Esophagus muscularis mucosa (tissue), 4 donors: ENCODE measurements around the gene JPH2. TPM values are rescaled to one million over a fixed set of nuclear protein-coding genes. Genes with fewer than 3 reads are reported as not detected.

ENCODE experiments used
- DNase-seq: peaks from one replicate; pipeline ENCODE4 v3.0.0-alpha.2; 2017; ENCODE audit errors: extremely low spot score
- H3K27ac ChIP-seq, 4 donors: fragments of 200-600 bp; sonication (generic); replicated peaks in 1 of 4; 1 replicate in 3 of 4; 2 replicates in 1 of 4; pipeline ENCODE4 v1.5.1; 2016 to 2019; ENCODE audit warnings: mild to moderate bottlenecking in 1 of 4
- H3K27me3 ChIP-seq, 4 donors: fragments of 200-600 bp; sonication (generic); one replicate each; pipeline versions ENCODE4 v1.5.1 to v1.6.0; 2016 to 2019
- H3K36me3 ChIP-seq, 4 donors: fragments of 200-600 bp; sonication (generic); one replicate each; pipeline ENCODE4 v1.5.1; 2016 to 2019
- H3K4me1 ChIP-seq, 4 donors: fragments of 200-600 bp; sonication (generic); one replicate each; pipeline ENCODE4 v1.5.1; 2016 to 2019
- H3K4me3 ChIP-seq, 4 donors: fragments of 200-600 bp; sonication (generic); 1 replicate in 2 of 4; 2 replicates in 2 of 4; pipeline ENCODE4 v1.5.1; 2016 to 2019; ENCODE audit warnings: mild to moderate bottlenecking in 4 of 4, moderate library complexity in 1 of 4
- H3K9me3 ChIP-seq, 4 donors: fragments of 200-600 bp; sonication (generic); 1 replicate in 3 of 4; 2 replicates in 1 of 4; pipeline ENCODE4 v1.5.1; 2016 to 2019
- CTCF ChIP-seq, 3 experiments: fragments of 200-600 bp in 2 of 3; fragments of 450-650 bp in 1 of 3; sonication (generic) in 2 of 3; IDR thresholded peaks; one replicate each; pipeline ENCODE4 v1.5.1; 2017 to 2019; ENCODE audit warnings: antibody characterized with exemption in 3 of 3, mild to moderate bottlenecking in 2 of 3, moderate library complexity in 1 of 3
- EP300 ChIP-seq: sonication (generic); formaldehyde crosslinking; IDR thresholded peaks from one replicate; pipeline ENCODE4 v1.6.1; 2017; ENCODE audit warnings: antibody characterized with exemption
- POLR2A ChIP-seq: fragments of 450-650 bp; IDR thresholded peaks from one replicate; pipeline ENCODE4 v1.6.1; 2017; ENCODE audit warnings: antibody characterized with exemption, moderate library complexity, mild to moderate bottlenecking, low read depth
- POLR2AphosphoS5 ChIP-seq, 2 donors: sonication (generic); formaldehyde crosslinking; IDR thresholded peaks; one replicate each; pipeline ENCODE4 v1.6.1; 2017; ENCODE audit warnings: antibody characterized with exemption in 2 of 2
- WGBS: methylation state at CpG from one replicate; pipeline ENCODE4 v1.1.5; 2018; 5-methylcytosine and 5-hydroxymethylcytosine counted together
- intact Hi-C: fragments of 100-400 bp; cut with DNase I; formaldehyde crosslinking; loops from one replicate; pipeline ENCODE4 v1.15.1; 2023
- total RNA-seq, 4 donors: library from RNA; depleted of rRNA; stranded (reverse); fragments of >200 nt; gene quantifications; one replicate each; pipeline versions ENCODE4 v1.1.0 to v1.2.1, GENCODE V29; 2016

JPH2 gene
- total RNA-seq, 4 donors from 2014 or later, result 187 to 441 (median 295) TPM

GRCh38 chr20:44084891-44085290 lies 102.1 kb downstream of the JPH2 start:
- TF ChIP-seq CTCF (IDR thresholded peaks at IDR 0.05) (no peak), POLR2AphosphoS5 (IDR thresholded peaks at IDR 0.05) (no peak), POLR2A (no peak), EP300 (no peak)
- H3K27ac ChIP-seq, result no peak overlapping the region
- no peak overlapping the region for H3K4me3 ChIP-seq
- H3K36me3 ChIP-seq, result no peaks in the 10 kb centered on the region
- 100% methylated on average over 7 of the region's 7 CpGs for WGBS
- peaks cover 0 to 53% (median 38%) of the 10 kb centered on the region in 4 donors for H3K4me1 ChIP-seq
- peak; percentile 85 for DNase-seq
- intact Hi-C loops, result loop anchor here (5.0 kb wide), 1 partner anchor 638 kb away; no protein-coding TSS in a partner anchor
- no peaks in the 10 kb centered on the region for H3K9me3 ChIP-seq
- H3K27me3 ChIP-seq, result no peaks in the 10 kb centered on the region

GRCh38 chr20:44084439-44084838 lies 102.5 kb downstream of the JPH2 start:
- no peaks in the 10 kb centered on the region for H3K36me3 ChIP-seq
- H3K27me3 ChIP-seq, result no peaks in the 10 kb centered on the region
- no peak overlapping the region for H3K27ac ChIP-seq
- TF ChIP-seq POLR2A (no peak), CTCF (IDR thresholded peaks at IDR 0.05) (no peak), EP300 (no peak), POLR2AphosphoS5 (IDR thresholded peaks at IDR 0.05) (no peak)
- H3K4me1 ChIP-seq, result peaks cover 0 to 51% (median 38%) of the 10 kb centered on the region in 4 donors
- 76% methylated on average over 2 of the region's 2 CpGs for WGBS
- intact Hi-C loops, result loop anchor here (5.0 kb wide), 1 partner anchor 637 kb away; no protein-coding TSS in a partner anchor
- no peak for DNase-seq
- H3K9me3 ChIP-seq, result no peaks in the 10 kb centered on the region
- H3K4me3 ChIP-seq, result no peak overlapping the region

GRCh38 chr20:44083220-44083933 lies 103.6 kb downstream of the JPH2 start:
- peak overlapping the region in 3 of 4 donors; percentile 16 to 66 (median 39) for H3K27ac ChIP-seq
- H3K9me3 ChIP-seq, result no peaks in the 10 kb centered on the region
- H3K27me3 ChIP-seq, result no peaks in the 10 kb centered on the region
- intact Hi-C loops, result loop anchor here (5.0 kb wide), 1 partner anchor 636 kb away; no protein-coding TSS in a partner anchor
- TF ChIP-seq POLR2AphosphoS5 (IDR thresholded peaks at IDR 0.05) (no peak), POLR2A (no peak), CTCF (IDR thresholded peaks at IDR 0.05) (no peak), EP300 (no peak)
- H3K36me3 ChIP-seq, result no peaks in the 10 kb centered on the region
- H3K4me3 ChIP-seq, result no peak overlapping the region
- peaks cover 0 to 51% (median 38%) of the 10 kb centered on the region in 4 donors for H3K4me1 ChIP-seq
- no peak for DNase-seq
- WGBS, result 59% methylated on average over 10 of the region's 10 CpGs

GRCh38 chr20:44081888-44082287 lies 105.1 kb downstream of the JPH2 start:
- no peaks in the 10 kb centered on the region for H3K27me3 ChIP-seq
- no peaks in the 10 kb centered on the region for H3K36me3 ChIP-seq
- no peaks in the 10 kb centered on the region for H3K9me3 ChIP-seq
- peaks cover 0 to 36% (median 25%) of the 10 kb centered on the region in 4 donors for H3K4me1 ChIP-seq
- WGBS, result 74% methylated on average over 4 of the region's 5 CpGs
- DNase-seq, result no peak
- TF ChIP-seq POLR2A (no peak), EP300 (no peak), CTCF (IDR thresholded peaks at IDR 0.05) (no peak), POLR2AphosphoS5 (IDR thresholded peaks at IDR 0.05) (no peak)
- H3K27ac ChIP-seq, result peak overlapping the region in 1 of 4 donors; percentile 66
- intact Hi-C loops, result loop anchor here (5.0 kb wide), 1 partner anchor 635 kb away; no protein-coding TSS in a partner anchor
- H3K4me3 ChIP-seq, result no peak overlapping the region
